ENCODE measurements around the gene KRTAP10-10. TPM values are rescaled to one million over a fixed set of nuclear protein-coding genes. Genes with fewer than 3 reads are reported as not detected.

KRTAP10-10 gene
- total and polyA plus RNA-seq, 4 donors = not detected

DNA sequence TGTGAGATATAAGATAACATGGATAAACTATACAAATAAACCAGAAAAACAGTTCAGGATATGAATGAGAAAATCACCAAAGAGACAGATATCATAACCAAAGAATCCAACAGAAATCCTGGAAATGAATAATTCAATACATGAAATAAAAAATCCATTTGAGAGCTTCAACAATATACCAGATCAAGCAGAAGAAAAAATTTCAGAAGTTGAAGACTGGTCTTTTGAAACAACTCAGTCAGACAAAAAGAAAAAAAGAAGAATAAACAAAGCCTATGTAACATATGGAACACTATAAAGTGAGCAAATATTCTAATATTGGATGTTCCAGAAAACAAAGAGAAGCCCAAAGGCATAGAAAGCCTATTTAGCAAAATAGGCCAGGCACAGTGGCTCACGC lies 34.8 kb downstream of the KRTAP10-10 start (continued):
- TF ChIP-seq MAX (IDR thresholded peaks at IDR 0.05) (no peak), GABPA (IDR thresholded peaks at IDR 0.05 in 1 of 2, conservative IDR thresholded peaks at IDR 0.05 in 1 of 2) (no peak), EGR1 (IDR thresholded peaks at IDR 0.05; ENCODE audit: low read depth in 2 of 2) (no peak), RAD21 (IDR thresholded peaks at IDR 0.05) (no peak)
- TF ChIP-seq, protein P1, sequence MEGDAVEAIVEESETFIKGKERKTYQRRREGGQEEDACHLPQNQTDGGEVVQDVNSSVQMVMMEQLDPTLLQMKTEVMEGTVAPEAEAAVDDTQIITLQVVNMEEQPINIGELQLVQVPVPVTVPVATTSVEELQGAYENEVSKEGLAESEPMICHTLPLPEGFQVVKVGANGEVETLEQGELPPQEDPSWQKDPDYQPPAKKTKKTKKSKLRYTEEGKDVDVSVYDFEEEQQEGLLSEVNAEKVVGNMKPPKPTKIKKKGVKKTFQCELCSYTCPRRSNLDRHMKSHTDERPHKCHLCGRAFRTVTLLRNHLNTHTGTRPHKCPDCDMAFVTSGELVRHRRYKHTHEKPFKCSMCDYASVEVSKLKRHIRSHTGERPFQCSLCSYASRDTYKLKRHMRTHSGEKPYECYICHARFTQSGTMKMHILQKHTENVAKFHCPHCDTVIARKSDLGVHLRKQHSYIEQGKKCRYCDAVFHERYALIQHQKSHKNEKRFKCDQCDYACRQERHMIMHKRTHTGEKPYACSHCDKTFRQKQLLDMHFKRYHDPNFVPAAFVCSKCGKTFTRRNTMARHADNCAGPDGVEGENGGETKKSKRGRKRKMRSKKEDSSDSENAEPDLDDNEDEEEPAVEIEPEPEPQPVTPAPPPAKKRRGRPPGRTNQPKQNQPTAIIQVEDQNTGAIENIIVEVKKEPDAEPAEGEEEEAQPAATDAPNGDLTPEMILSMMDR (IDR thresholded peaks at IDR 0.05; ENCODE audit: low read depth, low read length, missing input control) = no peak
- TF ChIP-seq, protein P2, sequence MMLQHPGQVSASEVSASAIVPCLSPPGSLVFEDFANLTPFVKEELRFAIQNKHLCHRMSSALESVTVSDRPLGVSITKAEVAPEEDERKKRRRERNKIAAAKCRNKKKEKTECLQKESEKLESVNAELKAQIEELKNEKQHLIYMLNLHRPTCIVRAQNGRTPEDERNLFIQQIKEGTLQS (IDR thresholded peaks at IDR 0.05) = no peak

- no peak overlapping the region for H3K9ac ChIP-seq (ENCODE audit: low read depth in 1 of 2, low read length in 2 of 2)
- H3K27me3 ChIP-seq (ENCODE audit: control insufficient read depth in 4 of 4, insufficient read depth in 4 of 4, low read length in 3 of 4) = no peaks in the 10 kb centered on the region
- DNase-seq (ENCODE audit: low spot score) = no peak
- no peaks in the 10 kb centered on the region for H3K4me1 ChIP-seq (ENCODE audit: control insufficient read depth in 4 of 4, insufficient read depth in 4 of 4, low read length in 3 of 4)
- 94% methylated on average over 13 of the region's 13 CpGs for WGBS
- TF ChIP-seq, protein P3, sequence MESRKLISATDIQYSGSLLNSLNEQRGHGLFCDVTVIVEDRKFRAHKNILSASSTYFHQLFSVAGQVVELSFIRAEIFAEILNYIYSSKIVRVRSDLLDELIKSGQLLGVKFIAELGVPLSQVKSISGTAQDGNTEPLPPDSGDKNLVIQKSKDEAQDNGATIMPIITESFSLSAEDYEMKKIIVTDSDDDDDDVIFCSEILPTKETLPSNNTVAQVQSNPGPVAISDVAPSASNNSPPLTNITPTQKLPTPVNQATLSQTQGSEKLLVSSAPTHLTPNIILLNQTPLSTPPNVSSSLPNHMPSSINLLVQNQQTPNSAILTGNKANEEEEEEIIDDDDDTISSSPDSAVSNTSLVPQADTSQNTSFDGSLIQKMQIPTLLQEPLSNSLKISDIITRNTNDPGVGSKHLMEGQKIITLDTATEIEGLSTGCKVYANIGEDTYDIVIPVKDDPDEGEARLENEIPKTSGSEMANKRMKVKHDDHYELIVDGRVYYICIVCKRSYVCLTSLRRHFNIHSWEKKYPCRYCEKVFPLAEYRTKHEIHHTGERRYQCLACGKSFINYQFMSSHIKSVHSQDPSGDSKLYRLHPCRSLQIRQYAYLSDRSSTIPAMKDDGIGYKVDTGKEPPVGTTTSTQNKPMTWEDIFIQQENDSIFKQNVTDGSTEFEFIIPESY (IDR thresholded peaks at IDR 0.05) = no peak
- TF ChIP-seq, protein P2 (IDR thresholded peaks at IDR 0.05) = no peak
- TF ChIP-seq TAF1 (conservative IDR thresholded peaks at IDR 0.05) (no peak), MAX (IDR thresholded peaks at IDR 0.05) (no peak), JUND (IDR thresholded peaks at IDR 0.05) (no peak), NR2F2 (IDR thresholded peaks at IDR 0.05) (no peak), YY1 (IDR thresholded peaks at IDR 0.05) (no peak), HNF4G (IDR thresholded peaks at IDR 0.05) (no peak), RXRA (IDR thresholded peaks at IDR 0.05) (no peak), HNF4A (conservative IDR thresholded peaks at IDR 0.05) (no peak), GABPA (IDR thresholded peaks at IDR 0.05 in 1 of 2, conservative IDR thresholded peaks at IDR 0.05 in 1 of 2) (no peak), EGR1 (IDR thresholded peaks at IDR 0.05; ENCODE audit: low read depth in 2 of 2) (no peak), RAD21 (IDR thresholded peaks at IDR 0.05) (no peak), FOXA1 (IDR thresholded peaks at IDR 0.05) (no peak), SP1 (IDR thresholded peaks at IDR 0.05) (no peak), FOXA2 (IDR thresholded peaks at IDR 0.05) (no peak)
- TF ChIP-seq, protein P1 (IDR thresholded peaks at IDR 0.05; ENCODE audit: low read depth, low read length, missing input control) = no peak
- no peak overlapping the region for H3K27ac ChIP-seq (ENCODE audit: low read depth in 1 of 2, low read length in 2 of 2)
- H3K36me3 ChIP-seq (ENCODE audit: control insufficient read depth in 4 of 4, insufficient read depth in 3 of 4, low read depth in 1 of 4, low read length in 3 of 4) = no peaks in the 10 kb centered on the region
- H3K4me3 ChIP-seq (ENCODE audit: low read depth in 1 of 3, low read length in 3 of 3) = no peak overlapping the region
- H3K9me3 ChIP-seq (ENCODE audit: control insufficient read depth in 4 of 4, low read length in 3 of 4) = peaks cover 0 to 5% (median 0%) of the 10 kb centered on the region in 4 donors
Measured at GRCh38 chr21:44677881-44678280, 40.7 kb downstream of the KRTAP10-10 start.

Measured in liver (tissue), 9 donors.